HG02623 (cell line): ENCODE data around the gene COQ2.
"Not testable (repeated sequence)": the region's sequence is repeated elsewhere in the genome, so short reads cannot be mapped to it uniquely, and the experiment has no call there.

ENCODE experiments used
- ATAC-seq: cut with Tn5 transposase; IDR thresholded peaks from one replicate; pipeline ENCODE4 v1.9.1; 2021; ENCODE audit warnings: moderate library complexity; ENCODE audit not compliant: unreplicated experiment

The COQ2 gene

DNA sequence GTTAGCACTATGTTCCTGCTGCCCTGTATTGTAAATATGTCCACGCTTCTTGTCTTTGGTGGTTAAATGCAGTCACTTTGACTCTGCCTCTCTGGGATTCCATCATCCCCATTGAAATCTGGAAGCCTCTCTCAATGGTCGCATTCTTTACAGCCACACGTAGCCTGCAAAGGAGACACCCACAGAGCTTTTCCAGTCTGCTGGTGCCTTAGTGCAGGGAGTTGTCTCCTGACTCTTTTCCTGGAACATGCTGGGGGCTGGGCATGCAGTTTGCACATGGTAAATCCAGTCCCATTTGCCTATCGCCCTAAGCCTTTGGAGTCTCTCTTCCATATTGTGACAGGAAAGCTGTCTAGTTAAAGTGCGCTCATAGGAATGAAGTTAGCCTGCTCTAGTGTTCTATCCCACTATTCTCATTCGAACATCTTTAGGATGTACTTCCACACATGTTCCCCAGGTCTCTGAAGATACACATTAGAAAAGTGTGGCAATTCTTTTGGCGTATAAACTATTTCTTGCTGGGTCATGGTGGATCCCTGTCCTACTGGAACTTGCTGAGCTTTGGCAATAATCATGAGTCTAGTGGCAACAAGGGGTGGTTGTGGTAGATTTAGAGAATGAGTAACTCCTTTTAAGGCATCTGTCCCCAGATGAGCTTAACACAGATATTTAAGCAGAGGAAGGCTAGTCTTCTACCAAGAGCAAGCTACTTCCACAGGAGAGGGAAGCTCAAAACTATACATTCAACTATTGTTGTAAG lies 33.7 kb downstream of the COQ2 start:
- no peak for ATAC-seq

DNA sequence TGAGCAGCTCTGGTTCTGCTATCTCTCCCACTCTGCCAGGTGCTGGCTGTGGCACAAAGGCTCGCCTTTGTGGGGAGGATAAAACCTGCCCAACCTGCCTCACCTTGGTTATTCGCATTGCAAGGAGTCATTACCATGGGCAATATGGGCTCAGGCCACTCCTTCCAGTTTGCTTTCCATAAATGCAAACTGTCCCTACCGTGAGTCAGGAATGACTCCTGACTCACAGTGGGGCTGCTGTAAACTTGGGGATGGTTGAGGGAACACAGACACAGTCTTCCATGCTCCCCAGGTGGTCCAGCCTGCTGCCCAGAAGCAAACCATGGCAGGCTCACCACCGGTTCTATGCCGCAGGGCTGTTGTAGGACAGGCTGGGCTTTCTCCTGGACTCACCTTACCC lies 36.1 kb downstream of the COQ2 start:
- no peak for ATAC-seq

GRCh38 chr4:83247415-83248357 lies 36.9 kb downstream of the COQ2 start:
- ATAC-seq: no peak

GRCh38 chr4:83241132-83241531 lies 43.5 kb downstream of the COQ2 start:
- ATAC-seq: no peak

DNA sequence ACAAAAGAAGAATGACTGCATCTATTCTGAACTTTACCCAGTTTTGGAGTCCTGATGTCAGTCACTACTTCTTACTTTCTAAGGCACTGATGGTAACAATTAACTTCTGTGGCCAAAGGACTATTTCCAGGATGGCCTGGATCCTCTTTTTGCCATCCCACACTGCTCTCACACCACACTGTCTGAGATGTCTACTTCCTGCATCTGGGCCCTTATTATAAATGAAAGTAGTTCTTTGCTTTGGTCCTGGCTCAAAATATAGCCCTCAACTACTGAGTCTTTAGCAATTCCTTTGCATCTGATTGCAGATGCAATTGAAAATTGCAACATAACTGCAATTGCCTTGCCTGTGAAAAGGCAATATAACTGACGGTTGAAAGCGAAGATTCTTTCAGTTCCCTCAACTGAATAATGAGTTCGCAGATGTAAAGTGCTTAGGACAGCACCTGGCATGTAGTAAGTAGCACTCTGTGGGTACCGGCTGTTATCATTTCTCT lies 44.2 kb downstream of the COQ2 start:
- peak; percentile 87 for ATAC-seq

DNA sequence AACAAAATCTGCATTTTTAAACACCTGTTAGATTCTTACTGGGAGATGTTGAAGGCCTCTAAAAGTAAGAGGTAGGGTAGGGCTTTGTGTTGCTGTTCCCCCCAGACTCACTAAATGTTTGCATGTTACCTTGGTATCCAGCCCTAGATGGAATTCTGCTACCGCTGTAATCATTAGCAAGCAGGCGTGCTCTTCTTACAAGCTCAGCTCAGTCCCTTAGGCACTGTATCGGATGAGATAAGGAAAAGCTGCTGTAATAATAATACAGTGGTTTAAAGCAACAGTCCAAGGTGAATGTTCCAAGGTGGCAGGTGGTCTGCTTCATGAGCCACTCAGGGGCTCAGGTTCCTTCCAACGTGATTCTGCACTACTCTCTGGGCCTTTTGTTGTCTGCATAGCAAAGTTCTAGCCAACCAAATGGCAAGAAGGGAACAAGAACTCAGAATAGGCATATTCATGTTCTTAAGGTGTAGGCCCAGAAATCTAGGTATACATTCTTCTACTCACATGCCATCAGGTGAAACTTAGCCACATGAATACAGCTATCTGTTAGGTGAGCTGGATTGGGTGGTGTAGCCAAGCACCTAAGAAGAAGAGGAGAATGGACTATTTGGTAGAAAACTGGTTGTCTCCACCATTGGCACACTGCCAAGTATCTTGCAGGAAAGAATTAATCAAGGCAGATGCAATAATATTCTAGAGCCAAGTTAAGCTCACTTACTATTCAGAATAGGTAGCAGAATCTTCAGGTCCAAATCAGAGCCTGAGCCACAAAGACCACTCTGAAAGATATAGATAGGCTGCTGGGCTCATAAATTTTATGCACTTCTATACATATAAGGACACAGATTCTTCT lies 46.0 kb downstream of the COQ2 start:
- ATAC-seq: no peak

- no peak for ATAC-seq
Observed at GRCh38 chr4:83237591-83237990, 47.0 kb downstream of the COQ2 start.

GRCh38 chr4:83235645-83236133 lies 48.9 kb downstream of the COQ2 start:
- not testable (repeated sequence) for ATAC-seq

DNA sequence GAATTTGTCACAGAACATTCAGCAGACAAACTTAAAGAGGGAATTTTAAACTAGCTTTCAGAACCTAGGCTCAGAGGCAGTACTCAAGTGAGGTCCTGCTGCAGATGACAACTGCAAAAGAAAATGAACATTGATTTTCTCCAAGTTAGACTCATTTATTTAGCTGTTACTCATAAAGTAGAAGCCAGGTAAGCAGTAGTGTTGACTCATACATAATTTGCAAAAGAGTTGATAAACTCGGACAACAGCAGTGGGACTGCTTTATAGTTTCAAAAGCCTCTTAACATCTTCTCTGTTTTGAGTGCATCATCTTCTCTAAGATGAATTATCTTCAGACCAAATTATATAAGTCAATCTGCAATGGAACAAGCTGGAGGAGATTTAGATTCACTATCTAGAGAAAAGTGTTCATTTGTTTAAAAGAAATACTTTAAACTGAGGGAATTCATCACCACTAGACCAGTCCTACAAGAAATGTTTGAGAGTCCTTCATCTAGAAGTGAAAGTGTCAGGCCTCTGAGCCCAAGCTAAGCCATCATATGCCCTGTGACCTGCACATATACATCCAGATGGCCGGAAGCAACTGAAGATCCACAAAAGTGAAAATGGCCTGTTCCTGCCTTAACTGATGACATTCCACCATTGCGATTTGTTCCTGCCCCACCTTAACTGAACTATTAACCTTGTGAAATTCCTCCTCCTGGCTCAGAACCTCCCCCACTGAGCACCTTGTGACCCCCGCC lies 49.5 kb downstream of the COQ2 start:
- ATAC-seq: no peak

- ATAC-seq: not testable (repeated sequence)
Observed at GRCh38 chr4:83234387-83234786, 50.2 kb downstream of the COQ2 start.

DNA sequence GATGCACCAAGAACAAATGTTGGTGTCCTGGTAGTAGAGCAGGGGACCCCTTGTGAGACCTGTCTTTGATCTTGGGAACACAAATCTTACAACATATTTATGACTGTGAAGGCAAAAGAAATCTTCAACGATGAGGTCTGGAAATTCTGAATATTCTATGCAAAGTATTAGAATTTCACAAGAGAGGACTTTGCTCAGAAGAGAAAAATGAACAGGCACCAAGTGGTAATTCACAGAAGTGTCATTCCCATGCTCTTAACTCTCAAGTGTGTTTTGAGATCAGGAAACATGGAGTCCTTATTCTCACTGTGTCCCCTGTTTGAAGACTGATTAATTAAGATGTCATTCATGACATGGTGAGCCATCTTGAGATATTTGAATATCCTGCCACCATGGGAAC lies 52.5 kb downstream of the COQ2 start:
- no peak for ATAC-seq

- ATAC-seq: peak; percentile 84
Observed at GRCh38 chr4:83231620-83232076, 53.0 kb downstream of the COQ2 start.

GRCh38 chr4:83230928-83231327 lies 53.7 kb downstream of the COQ2 start:
- ATAC-seq: no peak

DNA sequence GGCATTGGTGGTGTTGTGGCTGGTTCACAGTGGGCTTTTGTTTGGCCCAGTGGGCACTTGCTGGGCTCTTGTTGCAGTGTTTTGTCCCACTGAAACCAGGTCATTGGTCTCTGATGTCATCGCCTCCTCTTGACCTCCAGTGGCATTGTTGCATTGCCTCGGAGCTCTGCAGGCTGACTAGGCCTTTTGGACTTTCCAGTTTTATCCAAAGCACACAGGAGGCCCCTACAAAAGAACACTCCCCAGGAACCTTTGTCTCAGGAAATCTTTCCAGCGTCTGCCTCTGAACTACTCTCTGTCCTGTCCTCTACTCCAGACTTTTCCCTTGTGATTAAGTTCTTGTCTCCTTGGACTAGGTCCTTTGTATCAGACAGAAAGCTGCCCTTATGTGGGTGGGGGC lies 54.8 kb downstream of the COQ2 start:
- ATAC-seq: no peak

- no peak for ATAC-seq
Observed at GRCh38 chr4:83228231-83228630, 56.4 kb downstream of the COQ2 start.

DNA sequence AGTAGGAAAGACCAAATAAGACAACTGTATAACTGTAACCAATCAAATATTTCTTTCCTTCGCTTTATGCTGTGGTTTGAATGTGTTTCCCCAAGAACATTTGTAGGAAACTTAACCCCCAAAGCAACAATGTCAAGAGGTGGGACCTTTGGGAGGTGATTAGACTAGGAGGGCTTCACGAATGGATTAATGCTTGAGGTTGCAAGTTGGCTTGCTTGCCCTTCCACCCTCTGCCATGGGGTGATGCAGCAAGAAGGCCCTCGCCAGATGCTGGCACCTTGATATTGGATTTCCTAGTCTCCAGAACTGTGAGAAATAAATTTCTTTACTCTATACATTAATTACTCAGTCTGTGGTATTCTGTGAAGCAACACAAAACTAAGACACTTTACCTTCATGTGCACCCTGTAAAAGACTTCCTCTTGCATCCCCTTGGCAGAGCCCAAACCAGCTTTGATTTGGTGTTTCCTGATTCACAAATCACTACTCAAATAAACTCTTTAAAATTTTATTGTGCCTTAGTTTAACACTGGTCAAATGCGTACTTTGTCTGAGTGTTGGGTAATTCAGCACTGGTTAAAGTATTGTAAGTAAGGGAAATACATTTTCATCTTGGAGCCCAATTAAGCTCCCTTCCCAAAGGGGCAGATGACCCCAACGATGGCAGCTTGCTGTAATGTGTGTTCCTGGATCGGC lies 59.9 kb downstream of the COQ2 start:
- no peak for ATAC-seq

DNA sequence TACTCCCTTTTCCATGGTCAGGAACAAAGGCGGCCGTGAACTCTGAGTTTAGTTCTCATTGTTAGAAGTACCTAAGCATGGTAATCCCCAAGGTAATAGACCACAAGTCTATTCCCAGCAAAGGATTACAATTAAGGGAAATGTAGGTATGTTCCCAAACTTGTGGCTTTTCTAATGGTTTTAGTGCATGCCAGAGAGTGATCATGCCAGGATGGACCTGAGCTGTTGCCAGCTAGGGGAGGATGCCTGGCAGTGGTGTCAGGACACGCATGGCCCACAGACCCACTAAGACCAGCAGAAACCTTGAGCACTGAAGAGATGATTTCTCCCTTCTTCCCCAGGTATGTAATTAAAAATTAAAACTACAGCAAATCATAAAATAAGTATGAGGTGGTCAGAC lies 60.8 kb downstream of the COQ2 start:
- ATAC-seq: no peak

DNA sequence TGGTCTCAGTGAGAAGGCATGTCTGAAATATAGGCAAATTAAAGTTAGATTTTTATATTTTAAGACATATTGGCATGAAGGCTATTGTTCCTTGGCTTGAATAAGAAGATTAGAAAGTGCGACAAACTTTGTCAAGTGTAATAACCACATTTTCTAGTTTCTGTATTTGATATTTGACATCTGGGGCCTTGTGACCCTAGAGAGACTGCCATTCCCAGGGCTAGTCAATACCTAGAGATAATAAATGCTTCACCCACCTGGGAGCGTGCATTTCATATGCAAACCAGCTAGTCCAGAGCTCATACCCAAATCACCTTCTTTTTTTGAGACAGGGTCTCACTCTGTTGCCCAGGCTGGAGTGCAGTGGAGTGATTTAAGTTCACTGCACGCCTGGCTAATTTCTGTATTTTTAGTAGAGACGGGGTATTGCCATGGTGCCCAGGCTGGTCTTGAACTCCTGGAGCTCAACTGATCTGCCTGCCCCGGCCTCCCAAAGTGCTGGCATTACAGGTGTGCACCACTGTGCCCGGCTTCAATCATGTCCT lies 62.6 kb downstream of the COQ2 start:
- peak; percentile 48 for ATAC-seq
